Adipose tissue (tissue), 3 donors: ENCODE results near the gene PHKA2. TPM values are rescaled to one million over a fixed set of nuclear protein-coding genes. Genes with fewer than 3 reads are reported as not detected.
"Not testable (repeated sequence)": the region's sequence is repeated elsewhere in the genome, so short reads cannot be mapped to it uniquely, and the experiment has no call there.

ENCODE experiments used
- H3K27ac ChIP-seq: one replicate; pipeline ENCODE4 v1.5.1; 2013; ENCODE audit warnings: low read depth, low read length
- WGBS, 3 donors: extraction: QIAGEN DNeasy Blood & Tissue Kit; methylation state at CpG; one replicate each; pipeline ENCODE4 v1.1.7; 2013; 5-methylcytosine and 5-hydroxymethylcytosine counted together
- polyA plus RNA-seq, 3 donors: library from polyadenylated mRNA; stranded (reverse); fragments of 200-250 nt; gene quantifications; one replicate each; pipeline ENCODE4 v1.2.3, GENCODE V29; 2013
- donor health status: healthy with polysubstance abuse.
- donor health status: Bipolar disorder and iron deficiency.
- donor health status: healthy.

PHKA2 gene
- polyA plus RNA-seq, 3 donors: 13.4 to 30.3 (median 24.5) TPM

DNA sequence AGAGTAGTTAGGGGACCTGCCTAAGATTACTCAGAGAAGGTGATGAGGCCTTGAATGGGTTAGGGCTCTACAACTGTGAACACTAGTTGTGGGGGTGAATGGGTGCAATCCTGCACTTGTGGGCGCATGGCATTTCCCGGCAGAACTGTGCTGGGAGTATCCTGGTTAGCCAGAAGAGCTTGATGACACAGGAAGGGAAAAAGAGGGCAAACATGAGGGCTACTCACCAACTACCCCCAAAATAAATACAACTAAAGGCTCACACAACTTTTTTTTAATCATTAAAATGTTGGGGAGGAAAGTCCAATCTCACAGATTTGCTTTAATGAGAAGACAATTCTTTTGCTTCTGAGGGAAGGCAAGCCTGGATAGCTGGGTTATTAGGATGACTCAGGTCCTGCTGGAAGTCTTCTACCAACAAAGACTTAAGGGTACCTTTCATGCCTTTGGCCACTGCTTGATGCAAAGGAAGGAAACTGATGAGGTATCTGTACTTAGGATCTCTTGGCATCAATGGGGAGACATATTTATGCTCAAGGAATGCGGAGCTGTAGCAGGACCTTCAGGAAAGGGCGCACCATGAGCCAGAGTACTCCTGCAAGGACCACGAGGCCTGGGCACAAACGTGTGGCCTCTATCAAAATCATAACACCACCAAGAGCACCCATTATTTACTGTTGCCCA lies 2.6 kb downstream of the PHKA2 start:
- H3K27ac ChIP-seq: no peak overlapping the region
- 55 to 90% (median 79%) methylated on average over 6 of the region's 6 CpGs for WGBS, 3 donors

DNA sequence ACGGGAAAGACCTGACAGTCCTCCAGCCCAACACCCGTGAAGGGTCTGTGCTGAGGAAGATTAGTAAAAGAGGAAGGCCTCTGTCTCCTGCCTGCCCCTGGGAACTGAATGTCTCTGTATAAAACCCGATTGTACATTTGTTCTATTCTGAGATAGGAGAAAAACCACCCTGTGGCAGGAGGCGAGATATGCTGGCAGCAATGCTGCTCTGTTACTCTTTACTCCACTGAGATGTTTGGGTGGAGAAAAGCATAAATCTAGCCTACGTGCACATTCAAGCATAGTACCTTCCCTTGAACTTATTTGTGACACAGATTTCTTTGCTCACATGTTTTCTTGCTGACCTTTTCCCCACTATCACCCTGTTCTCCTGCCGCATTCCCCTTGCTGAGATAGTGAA lies 3.7 kb downstream of the PHKA2 start:
- WGBS, 3 donors: 19 to 63% (median 57%) methylated on average over 6 of the region's 6 CpGs
- not testable (repeated sequence) for H3K27ac ChIP-seq

DNA sequence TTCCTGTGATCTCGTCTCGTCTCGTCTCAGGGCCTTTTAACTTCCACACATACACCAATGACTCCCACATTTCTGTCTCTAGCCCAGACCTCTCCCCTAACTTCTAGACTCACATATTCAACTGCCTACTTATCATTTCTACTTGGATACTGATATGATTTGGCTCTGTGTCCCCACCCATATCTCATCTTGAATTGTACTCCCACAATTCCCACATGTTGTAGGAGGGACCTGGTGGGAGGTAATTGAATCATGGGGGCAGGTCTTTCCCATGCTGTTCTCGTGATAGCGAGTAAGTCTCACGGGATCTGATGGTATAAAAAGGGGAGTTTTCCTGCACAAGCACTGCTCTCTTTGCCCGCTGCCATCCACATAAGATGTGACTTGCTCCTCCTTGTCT lies 8.9 kb downstream of the PHKA2 start:
- 89 to 100% (median 95%) methylated on average over 7 of the region's 7 CpGs for WGBS, 3 donors
- H3K27ac ChIP-seq: no peak overlapping the region

DNA sequence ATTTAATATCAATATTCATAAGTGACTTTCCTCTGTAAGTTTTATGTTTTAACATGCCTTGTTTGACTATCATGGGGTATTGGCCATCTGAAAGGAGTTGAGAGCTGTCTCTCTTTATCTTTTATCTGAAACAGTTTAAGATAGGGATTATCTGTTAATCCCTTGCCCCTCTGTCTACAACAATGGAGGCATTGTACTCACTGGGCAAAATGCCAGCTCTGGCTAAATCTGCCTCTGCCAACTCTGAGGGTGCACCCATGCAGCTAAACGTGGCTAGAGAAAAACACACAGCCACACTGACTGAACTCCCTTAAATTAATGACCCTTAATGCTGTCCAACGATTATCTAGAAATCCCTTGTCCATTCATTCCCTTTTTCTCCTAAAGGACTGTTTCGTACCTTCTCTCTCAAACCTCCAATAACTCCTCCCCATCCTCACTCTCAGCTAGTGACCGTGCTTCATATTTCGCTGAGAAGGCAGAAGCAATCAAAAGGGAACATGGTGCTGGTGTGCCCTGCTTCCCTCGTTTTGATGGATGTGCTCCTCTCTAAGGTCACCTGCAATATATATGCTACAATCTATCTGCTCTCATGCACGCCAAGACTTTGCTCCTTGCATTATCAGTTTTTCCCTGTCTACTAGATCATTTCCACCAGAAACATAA lies 10.3 kb downstream of the PHKA2 start:
- 42 to 77% (median 74%) methylated on average over 7 of the region's 7 CpGs for WGBS, 3 donors
- no peak overlapping the region for H3K27ac ChIP-seq

DNA sequence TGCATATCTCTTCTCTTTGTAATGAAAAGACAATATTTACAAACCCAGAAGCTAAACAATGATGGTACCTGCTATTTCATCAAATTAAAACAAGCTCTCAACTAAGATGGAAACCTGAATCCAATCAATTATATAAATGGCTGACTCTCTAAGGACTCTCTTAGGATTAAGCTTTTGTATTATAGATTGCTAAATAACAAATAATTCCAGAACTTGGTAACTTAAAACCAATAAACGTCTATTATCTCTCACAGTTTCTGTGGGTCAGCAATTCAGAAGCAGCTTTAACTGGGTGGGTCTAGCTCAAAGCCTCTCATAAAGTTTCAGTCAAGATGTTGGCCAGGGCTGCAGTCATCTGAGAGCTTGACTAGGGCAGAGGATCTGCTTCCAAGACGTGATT lies 12.4 kb downstream of the PHKA2 start:
- 50 to 73% (median 56%) methylated on average over 2 of the region's 2 CpGs for WGBS, 3 donors
- H3K27ac ChIP-seq: no peak overlapping the region

DNA sequence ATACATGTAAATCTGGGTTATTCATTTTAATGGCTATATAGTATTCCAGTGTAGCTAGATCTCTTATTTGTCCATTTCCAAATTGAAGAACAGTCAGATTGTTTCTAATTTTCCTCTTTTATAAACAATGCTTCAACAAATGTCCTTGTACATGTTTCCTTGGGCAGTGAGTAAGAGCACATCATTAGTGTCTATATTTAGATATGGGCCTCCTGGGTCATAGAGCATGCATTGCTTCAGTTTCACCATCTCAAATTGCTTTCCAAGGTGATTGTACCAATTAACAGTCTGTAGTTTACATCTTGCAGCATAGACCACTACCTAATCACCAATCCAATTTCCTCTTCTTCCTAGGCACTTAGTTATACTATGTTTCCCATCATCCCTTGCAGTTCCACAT lies 13.4 kb downstream of the PHKA2 start:
- no peak overlapping the region for H3K27ac ChIP-seq

DNA sequence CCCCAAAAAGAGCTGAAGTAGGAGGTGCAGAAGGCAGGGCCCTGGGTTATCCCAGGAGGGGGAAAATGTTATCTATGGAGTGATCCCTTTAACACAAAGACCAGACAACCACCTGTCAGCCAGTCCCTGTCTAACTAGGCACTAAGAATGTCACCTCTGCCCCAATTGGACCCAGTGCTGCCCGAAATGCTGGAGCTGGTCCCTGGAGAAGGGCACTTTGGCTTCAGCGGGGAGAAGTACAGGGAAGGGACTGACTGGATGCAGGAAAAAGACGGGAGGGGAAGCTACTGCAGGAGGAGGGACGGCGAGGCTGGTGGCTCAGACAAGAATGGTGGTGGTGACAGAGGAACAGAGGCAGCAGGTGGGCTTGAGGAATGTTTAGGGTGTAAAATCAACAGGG lies 17.3 kb downstream of the PHKA2 start:
- WGBS, 3 donors: 67 to 97% (median 72%) methylated on average over 5 of the region's 5 CpGs
- H3K27ac ChIP-seq: no peak overlapping the region

DNA sequence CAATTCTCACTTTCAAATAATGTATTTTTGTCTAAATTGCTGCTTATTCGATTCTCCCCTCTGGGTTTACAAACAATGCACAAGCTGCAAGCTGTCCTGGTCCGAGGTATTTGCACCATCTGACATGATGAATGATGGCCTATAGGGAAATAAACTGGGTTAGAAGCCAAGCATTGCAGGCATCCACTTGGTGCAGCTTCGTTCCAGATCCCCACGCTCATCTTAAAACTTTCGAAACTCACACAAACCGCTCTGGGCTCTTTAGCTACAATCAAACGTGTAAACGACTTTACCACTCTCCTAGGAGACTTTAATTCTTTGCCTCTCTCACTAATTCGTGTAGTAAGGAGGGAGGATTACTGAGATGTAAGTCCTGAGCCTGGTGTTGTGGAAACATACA lies 19.0 kb downstream of the PHKA2 start:
- WGBS, 3 donors: 41 to 47% (median 42%) methylated on average over 9 of the region's 9 CpGs
- H3K27ac ChIP-seq: no peak overlapping the region

DNA sequence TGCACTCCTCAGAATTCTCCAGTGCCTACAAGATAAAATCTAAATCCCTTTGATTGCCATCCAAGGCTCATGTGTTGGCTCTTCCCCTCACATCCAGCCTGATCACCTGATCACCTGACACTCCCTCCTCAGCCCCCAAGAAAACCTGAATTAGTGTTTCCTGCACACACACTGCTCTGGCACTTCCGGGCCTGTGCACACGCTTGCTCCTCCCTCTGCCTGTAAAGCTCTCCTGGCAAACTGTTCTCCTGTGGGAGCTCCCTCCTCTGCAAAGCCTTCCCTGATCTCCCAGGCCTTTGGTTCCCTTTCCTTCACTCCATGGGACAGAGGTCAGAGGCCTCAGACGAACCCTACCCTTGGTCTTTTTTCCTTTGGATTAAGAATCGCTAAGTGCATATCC lies 19.9 kb downstream of the PHKA2 start:
- WGBS, 3 donors: 42 to 56% (median 48%) methylated on average over 4 of the region's 4 CpGs
- H3K27ac ChIP-seq: no peak overlapping the region

DNA sequence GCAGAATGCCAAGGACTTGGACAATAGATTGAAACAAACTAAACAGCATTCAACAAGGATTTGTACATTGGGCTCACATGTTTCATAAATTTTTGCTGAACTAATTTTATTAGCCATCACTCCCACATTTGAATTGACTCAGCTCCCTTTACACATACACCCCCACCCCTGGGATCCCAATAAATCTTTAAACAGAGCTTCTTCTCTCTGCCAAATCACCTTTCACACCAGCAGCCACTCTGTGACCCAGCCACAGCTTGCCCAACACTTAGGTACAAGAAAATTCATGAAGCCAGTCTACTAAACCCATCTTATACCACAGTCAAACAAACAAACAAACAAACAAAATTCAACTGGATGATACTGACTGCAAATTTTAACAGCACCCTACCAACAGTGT lies 21.6 kb downstream of the PHKA2 start:
- H3K27ac ChIP-seq: no peak overlapping the region

DNA sequence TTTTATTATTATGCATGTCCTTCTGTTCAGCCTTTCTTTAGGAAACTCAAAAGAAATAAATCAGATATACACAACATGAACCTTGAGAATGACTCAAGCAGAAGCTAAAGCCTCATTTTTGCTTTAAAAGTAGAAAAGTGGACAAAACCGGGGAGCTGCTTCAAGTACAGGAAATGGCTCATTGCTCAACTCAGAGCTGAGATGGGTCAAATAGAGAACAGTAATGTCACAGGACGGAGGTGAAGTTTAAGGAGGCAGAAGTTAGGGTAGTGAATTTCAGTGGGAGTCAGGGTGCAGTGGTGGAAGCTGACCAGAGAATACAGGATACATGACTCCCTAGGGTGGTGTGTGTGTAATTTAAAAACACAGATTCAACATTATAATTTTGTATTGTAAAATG lies 22.2 kb downstream of the PHKA2 start:
- no peak overlapping the region for H3K27ac ChIP-seq
- 34 to 74% (median 38%) methylated on average over 2 of the region's 2 CpGs for WGBS, 3 donors

DNA sequence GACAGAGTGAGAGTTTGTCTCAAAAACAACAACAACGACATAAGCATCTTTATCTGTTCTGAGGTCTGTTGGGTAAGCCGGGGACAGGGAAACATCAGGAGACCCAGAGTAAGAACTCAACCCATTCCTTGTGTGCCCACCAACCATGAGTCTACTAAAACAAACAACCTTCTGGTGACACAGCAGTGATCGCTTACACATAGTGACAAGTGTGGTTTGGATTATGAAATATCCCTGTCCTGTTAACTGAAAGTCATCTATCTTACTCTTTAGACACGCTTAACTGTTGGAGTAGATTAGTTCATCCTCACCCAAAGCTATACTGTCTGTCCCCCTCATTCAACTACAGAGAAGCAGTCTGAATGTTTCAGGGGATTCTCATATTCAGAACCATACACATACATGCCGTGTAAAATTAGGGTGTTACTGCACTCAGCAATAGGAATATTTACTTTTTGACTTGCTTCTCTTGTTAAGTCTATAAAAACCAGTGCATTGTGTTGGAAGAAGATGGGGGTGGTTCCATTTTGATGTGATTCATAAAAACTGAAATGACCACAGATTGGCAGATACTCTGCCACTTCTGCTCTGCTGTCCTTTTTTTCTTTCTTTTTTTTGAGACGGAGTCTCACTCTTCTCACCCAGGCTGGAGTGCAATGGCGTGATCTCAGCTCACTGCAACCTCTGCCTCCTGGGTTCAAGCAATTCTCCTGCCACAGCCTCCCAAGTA lies 27.4 kb downstream of the PHKA2 start:
- WGBS, 3 donors: 59 to 95% (median 74%) methylated on average over 7 of the region's 7 CpGs
- no peak overlapping the region for H3K27ac ChIP-seq

DNA sequence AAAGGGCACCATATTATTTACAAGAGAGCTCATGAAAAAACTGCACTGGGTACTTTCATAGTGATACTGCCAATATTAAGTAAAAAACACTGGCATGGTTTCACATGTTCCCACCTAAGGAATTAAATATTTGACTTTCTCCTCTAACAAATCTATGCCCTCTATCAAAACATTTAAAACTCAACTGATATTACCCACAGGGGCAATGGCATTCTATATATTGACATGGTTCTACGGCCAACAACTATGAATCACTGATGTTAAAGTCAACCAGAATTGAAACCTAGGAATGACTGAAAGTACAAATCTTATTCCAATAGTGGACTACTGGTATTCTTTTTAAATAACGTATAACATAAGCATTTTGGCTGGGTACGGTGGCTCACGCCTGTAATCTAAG lies 28.2 kb downstream of the PHKA2 start:
- 93 to 98% (median 95%) methylated on average over 4 of the region's 4 CpGs for WGBS, 3 donors
- no peak overlapping the region for H3K27ac ChIP-seq

DNA sequence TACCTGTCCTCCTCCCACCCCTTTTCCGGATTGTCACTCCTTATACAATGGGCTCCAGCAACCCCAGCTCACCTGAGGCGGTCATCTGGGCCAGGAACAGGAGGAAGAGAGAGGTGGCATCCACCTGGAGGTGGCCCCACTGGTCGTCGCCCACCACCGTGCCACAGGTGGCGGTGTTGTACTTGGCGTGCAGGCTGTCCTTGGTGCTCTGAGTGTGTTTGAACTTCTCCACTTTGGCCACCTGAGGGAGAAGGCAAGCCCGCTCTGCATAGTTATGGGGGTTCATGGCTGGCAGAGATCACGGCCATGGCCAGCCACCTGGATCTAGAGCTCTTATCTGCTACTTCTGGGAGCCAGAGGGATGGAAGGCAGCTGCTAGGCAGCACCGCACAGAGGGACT lies 32.9 kb downstream of the PHKA2 start:
- H3K27ac ChIP-seq: no peak overlapping the region
- WGBS, 3 donors: 72 to 96% (median 82%) methylated on average over 9 to 10 of the region's 10 CpGs

DNA sequence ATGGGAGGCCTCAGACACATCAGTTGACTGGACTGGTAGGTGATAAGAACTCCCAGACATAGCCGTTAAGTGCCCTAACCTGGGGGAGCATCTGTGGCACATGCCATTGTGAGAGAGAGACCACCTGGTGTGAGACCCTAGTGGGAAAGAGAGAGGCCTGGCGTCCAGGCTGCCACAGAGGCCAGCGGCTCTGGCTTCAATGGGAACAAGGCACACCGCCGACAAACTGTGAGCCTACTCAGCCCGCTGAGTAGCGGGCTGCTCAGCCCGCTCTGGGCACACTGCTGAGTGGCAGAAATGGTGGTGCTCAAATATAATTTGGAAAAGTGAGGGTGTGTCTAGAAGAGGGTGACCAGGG lies 34.0 kb downstream of the PHKA2 start:
- H3K27ac ChIP-seq: no peak overlapping the region
- WGBS, 3 donors: 86 to 92% (median 92%) methylated on average over 8 of the region's 8 CpGs

DNA sequence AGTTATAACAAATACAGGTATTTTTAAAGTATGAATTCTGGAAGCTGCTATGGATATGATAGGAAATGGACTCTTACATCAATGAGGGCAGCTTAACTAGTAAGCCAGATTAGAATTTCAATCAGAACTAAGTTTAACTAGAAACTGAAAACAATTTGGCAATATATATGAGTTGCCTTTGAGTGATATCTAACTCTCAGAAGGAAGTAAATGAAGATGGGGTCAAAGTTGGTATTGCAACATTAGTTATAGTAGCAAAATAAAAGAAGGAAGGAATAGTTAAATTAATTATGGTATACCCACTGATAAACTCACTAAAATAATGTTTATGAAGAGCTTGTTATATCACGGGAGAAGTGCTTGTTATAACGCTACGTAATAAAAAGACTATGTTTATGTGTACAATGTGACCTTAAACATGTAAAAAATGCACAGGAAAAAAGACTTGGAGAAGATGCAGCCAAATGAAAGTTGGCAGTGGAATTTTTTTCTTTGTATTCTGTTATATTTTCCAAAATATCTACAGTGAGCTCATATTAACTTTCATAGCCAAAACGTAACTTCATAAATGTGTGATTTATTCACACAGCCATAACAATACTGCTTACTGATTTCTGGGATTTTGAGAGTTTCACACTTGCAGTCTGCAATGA lies 34.5 kb downstream of the PHKA2 start:
- no peak overlapping the region for H3K27ac ChIP-seq
- WGBS, 3 donors: 71 to 85% (median 72%) methylated on average over 4 of the region's 4 CpGs

DNA sequence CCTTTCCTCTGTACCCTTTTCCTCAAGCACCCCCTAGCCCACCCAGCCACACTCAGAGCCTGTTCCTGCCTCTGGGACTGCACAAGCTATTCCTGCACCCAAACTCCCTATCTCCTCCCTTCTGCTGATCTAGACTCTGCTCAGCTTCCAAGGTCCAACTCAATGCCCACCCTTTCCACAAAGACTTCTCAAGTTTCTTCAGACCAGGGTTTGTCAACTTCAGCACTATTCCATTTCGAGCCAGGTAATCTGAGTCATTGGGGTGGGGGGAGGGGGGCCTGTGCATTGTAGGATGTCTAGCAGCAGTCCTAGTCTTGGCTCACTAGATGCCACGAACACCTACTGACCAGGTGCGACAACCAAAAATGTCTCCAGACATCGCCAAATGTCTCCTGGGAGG lies 37.3 kb downstream of the PHKA2 start:
- H3K27ac ChIP-seq: no peak overlapping the region
- 85 to 93% (median 92%) methylated on average over 4 of the region's 4 CpGs for WGBS, 3 donors

DNA sequence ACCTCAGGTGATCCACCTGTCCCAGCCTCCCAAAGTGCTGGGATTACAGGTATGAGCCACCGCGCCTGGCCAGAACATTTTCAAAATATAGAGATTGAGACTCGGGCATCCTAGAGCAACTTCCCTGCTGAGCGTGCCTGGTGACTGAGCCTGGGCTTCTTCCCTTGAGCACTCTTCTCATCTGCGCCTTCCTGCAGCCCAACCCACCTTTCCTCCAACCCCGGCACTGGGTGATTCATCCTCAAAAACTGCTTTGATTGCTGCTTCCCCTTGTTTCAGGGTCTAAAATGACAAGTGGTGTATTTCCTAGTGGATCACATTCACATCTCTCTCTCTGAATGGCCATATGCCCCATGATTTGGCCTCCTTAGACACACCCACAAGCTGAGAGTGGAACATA lies 37.8 kb downstream of the PHKA2 start:
- H3K27ac ChIP-seq: no peak overlapping the region
- WGBS, 3 donors: 95 to 100% (median 98%) methylated on average over 6 of the region's 6 CpGs

DNA sequence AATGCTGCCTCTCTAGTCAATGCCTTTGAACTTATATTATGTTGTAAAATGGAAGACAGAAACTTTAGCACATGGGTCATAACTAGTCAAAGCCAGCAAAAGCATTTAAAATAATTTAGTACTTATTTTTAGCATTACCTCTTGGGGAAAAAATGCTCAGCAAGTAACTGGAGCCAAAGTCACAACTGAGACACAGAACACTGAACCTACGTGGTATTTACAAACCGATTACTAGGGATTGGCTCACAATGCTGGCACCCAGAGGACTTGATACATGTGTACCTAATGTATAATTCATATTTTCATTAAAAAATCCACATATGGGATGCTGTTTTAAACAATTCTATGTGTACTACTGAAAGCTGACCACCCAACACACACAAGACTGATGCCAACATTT lies 38.4 kb downstream of the PHKA2 start:
- 73 to 94% (median 82%) methylated on average over 2 of the region's 2 CpGs for WGBS, 3 donors
- H3K27ac ChIP-seq: no peak overlapping the region
